Fibroblast of mammary gland (primary cell): ENCODE measurements around the gene RNF217.

Experiments
- DNase-seq: peaks from one replicate; pipeline ENCODE4 v3.0.0-alpha.2; 2010; ENCODE audit warnings: low read depth
- H3K4me3 ChIP-seq: 2 replicates; pipeline ENCODE4 v1.5.1; 2011; ENCODE audit warnings: low read depth, mild to moderate bottlenecking, low read length, moderate library complexity; ENCODE audit not compliant: control insufficient read depth
- TF ChIP-seq, protein P1 (sequence below): conservative IDR thresholded peaks from 2 replicates; pipeline ENCODE4 v1.5.1; 2011; ENCODE audit warnings: low read depth, low read length, inconsistent platforms; ENCODE audit not compliant: control insufficient read depth, insufficient read depth

Gene RNF217

GRCh38 chr6:124995131-124995530, 32.9 kb downstream of the RNF217 start:
- DNase-seq = no peak
- TF ChIP-seq, protein P1, sequence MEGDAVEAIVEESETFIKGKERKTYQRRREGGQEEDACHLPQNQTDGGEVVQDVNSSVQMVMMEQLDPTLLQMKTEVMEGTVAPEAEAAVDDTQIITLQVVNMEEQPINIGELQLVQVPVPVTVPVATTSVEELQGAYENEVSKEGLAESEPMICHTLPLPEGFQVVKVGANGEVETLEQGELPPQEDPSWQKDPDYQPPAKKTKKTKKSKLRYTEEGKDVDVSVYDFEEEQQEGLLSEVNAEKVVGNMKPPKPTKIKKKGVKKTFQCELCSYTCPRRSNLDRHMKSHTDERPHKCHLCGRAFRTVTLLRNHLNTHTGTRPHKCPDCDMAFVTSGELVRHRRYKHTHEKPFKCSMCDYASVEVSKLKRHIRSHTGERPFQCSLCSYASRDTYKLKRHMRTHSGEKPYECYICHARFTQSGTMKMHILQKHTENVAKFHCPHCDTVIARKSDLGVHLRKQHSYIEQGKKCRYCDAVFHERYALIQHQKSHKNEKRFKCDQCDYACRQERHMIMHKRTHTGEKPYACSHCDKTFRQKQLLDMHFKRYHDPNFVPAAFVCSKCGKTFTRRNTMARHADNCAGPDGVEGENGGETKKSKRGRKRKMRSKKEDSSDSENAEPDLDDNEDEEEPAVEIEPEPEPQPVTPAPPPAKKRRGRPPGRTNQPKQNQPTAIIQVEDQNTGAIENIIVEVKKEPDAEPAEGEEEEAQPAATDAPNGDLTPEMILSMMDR = no peak
- no peak overlapping the region for H3K4me3 ChIP-seq

- H3K4me3 ChIP-seq = no peak overlapping the region
- DNase-seq = no peak
- TF ChIP-seq, protein P1 = no peak
These were observed 33.5 kb downstream of the RNF217 start for GRCh38 chr6:124995645-124996325.

GRCh38 chr6:124996411-124996810, 34.2 kb downstream of the RNF217 start:
- TF ChIP-seq, protein P1 = no peak
- no peak for DNase-seq
- no peak overlapping the region for H3K4me3 ChIP-seq

GRCh38 chr6:124997196-124997875, 35.1 kb downstream of the RNF217 start:
- H3K4me3 ChIP-seq = no peak overlapping the region
- DNase-seq = no peak
- TF ChIP-seq, protein P1 = no peak

DNA sequence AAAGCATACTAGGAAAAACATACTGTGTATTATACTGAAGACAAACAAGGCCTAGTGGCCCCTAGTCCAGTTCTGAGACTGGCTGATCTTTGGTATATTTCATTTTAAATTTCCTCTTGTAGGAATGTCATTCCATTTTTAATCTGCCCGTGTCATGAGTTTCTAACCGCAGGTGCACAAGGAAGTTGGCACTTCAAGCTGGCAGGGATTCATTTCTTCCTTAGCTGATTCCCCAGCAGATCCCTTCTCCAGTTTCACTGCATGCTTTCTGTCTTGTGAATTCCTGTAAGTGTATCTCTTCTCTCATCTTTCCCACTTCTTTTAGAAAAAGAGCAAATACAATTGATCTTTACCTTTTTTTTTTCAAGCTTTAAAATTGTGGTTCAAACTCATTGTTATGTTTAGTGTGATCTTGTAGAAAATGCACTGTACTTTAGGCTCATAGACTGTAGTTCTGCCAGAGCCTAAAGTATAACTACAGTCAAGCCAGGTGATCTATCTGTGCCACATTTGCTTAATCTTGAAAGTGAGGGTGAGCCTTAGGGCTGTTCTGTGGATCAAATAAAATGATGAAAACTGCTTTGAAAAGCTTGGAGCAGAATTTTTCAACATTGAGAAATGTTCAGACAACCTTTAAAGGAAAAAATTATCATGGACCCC, 37.0 kb downstream of the RNF217 start:
- TF ChIP-seq, protein P1 = no peak
- no peak overlapping the region for H3K4me3 ChIP-seq
- DNase-seq = no peak

DNA sequence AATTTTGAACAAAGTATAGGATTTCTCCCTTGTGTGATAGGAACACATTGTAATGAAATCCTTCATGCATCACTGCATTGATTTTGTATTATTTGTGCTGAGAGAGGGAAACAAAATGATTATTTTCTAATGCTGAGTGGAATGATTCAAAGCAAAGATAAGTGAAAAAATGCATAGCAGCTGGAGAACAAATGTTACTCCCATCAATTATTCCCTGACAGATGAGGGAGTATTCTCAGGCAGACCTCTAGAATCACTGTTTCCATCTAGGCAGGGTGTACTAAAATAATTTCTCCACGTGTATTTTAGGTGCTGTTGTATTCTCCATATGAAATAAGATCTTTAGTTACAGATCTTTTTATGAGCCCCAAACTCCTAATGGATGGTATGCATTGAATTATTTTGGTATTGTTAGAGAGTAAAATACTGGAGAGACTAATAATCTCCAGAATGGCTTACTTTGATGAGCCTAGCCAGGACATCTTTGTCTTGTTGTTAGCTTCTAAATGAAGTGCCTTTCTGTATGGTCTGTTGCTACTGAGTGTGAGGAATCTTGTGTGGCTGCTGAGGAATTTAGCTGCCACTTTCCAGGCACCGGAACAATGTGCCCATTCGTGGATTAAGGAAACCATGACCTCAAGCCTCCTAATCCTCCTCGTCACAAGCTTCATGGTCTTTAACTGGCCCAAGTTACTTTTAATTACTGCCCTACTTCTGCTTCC, 39.6 kb downstream of the RNF217 start:
- TF ChIP-seq, protein P1 = no peak
- DNase-seq = no peak
- no peak overlapping the region for H3K4me3 ChIP-seq
